Trophoblast cell (in vitro differentiated cells and primary cell): ENCODE results near the gene COMMD4.
"Not testable (repeated sequence)": the region's sequence is repeated elsewhere in the genome, so short reads cannot be mapped to it uniquely, and the experiment has no call there.

Source experiments
- DNase-seq, 2 donors: peaks; one replicate each; pipeline ENCODE4 v3.0.0-alpha.2; 2016
- H2AFZ ChIP-seq: 2 replicates; pipeline ENCODE4 v1.6.1; 2013; ENCODE audit warnings: low read length, moderate library complexity, mild to moderate bottlenecking; ENCODE audit not compliant: insufficient read depth, poor library complexity
- H2AK5ac ChIP-seq: 2 replicates; pipeline ENCODE4 v1.6.1; 2013; ENCODE audit warnings: mild to moderate bottlenecking, low read length
- H2BK120ac ChIP-seq: 2 replicates; pipeline ENCODE4 v1.6.1; 2013; ENCODE audit warnings: low read length, mild to moderate bottlenecking, moderate library complexity; ENCODE audit not compliant: insufficient read depth, poor library complexity
- H2BK12ac ChIP-seq: 2 replicates; pipeline ENCODE4 v1.6.1; 2013; ENCODE audit warnings: mild to moderate bottlenecking, low read length, moderate library complexity
- H2BK5ac ChIP-seq: 2 replicates; pipeline ENCODE4 v1.6.1; 2013; ENCODE audit warnings: low read length, low read depth, moderate library complexity, mild to moderate bottlenecking; ENCODE audit not compliant: poor library complexity
- H3K14ac ChIP-seq: 2 replicates; pipeline ENCODE4 v1.6.1; 2013; ENCODE audit warnings: mild to moderate bottlenecking, low read length
- H3K18ac ChIP-seq: 2 replicates; pipeline ENCODE4 v1.6.1; 2013; ENCODE audit warnings: mild to moderate bottlenecking, low read length
- H3K23ac ChIP-seq: 2 replicates; pipeline ENCODE4 v1.6.1; 2013; ENCODE audit warnings: low read length
- H3K27ac ChIP-seq: 2 replicates; pipeline ENCODE4 v1.5.1; 2013; ENCODE audit warnings: low read depth, mild to moderate bottlenecking, inconsistent platforms, low read length, moderate library complexity
- H3K27me3 ChIP-seq: 2 replicates; pipeline ENCODE4 v1.6.1; 2013; ENCODE audit warnings: inconsistent platforms, mild to moderate bottlenecking, low read length, moderate library complexity; ENCODE audit not compliant: insufficient read depth
- H3K36me3 ChIP-seq, 2 experiments: 1 replicate in 1 of 2; 2 replicates in 1 of 2; pipeline ENCODE4 v1.6.1; 2013; ENCODE audit warnings: low read length in 2 of 2, mild to moderate bottlenecking in 2 of 2, moderate library complexity in 1 of 2; ENCODE audit not compliant: insufficient read depth in 2 of 2, control insufficient read depth in 1 of 2
- H3K4ac ChIP-seq: 2 replicates; pipeline ENCODE4 v1.6.1; 2013; ENCODE audit warnings: low read depth, mild to moderate bottlenecking, low read length, moderate library complexity
- H3K4me1 ChIP-seq, 2 experiments: 1 replicate in 1 of 2; 2 replicates in 1 of 2; pipeline ENCODE4 v1.6.1; 2013; ENCODE audit warnings: low read length in 2 of 2, mild to moderate bottlenecking in 2 of 2, moderate library complexity in 1 of 2; ENCODE audit not compliant: insufficient read depth in 2 of 2, control insufficient read depth in 1 of 2
- H3K4me2 ChIP-seq: 2 replicates; pipeline ENCODE4 v1.6.1; 2013; ENCODE audit warnings: inconsistent platforms, mild to moderate bottlenecking, low read length, moderate library complexity
- H3K4me3 ChIP-seq: 2 replicates; pipeline ENCODE4 v1.5.1; 2013; ENCODE audit warnings: mild to moderate bottlenecking, low read depth, low read length, inconsistent platforms
- H3K79me1 ChIP-seq: one replicate; pipeline ENCODE4 v1.6.1; 2013; ENCODE audit warnings: low read length
- H3K79me2 ChIP-seq: 2 replicates; pipeline ENCODE4 v1.6.1; 2013; ENCODE audit warnings: low read length, mild to moderate bottlenecking; ENCODE audit not compliant: control insufficient read depth, insufficient read depth, poor library complexity
- H3K9ac ChIP-seq: 2 replicates; pipeline ENCODE4 v1.6.1; 2013; ENCODE audit warnings: mild to moderate bottlenecking, low read length
- H3K9me3 ChIP-seq: 2 replicates; pipeline ENCODE4 v1.6.1; 2013; ENCODE audit warnings: low read depth, mild to moderate bottlenecking, control low read depth, inconsistent platforms, low read length; ENCODE audit not compliant: insufficient read depth
- H4K12ac ChIP-seq: 2 replicates; pipeline ENCODE4 v1.6.1; 2013; ENCODE audit warnings: low read depth, mild to moderate bottlenecking, low read length, moderate library complexity
- H4K8ac ChIP-seq: 2 replicates; pipeline ENCODE4 v1.6.1; 2013; ENCODE audit warnings: low read depth, mild to moderate bottlenecking, low read length, moderate library complexity
- H4K91ac ChIP-seq: one replicate; pipeline ENCODE4 v1.6.1; 2013; ENCODE audit warnings: low read depth, mild to moderate bottlenecking, low read length, moderate library complexity
- WGBS: extraction: QIAGEN DNeasy Blood & Tissue Kit; methylation state at CpG from one replicate; pipeline ENCODE4 v1.1.7; 2013; ENCODE audit warnings: missing lambda C conversion rate; ENCODE audit not compliant: insufficient read length, insufficient coverage; ENCODE audit errors: extremely low coverage; 5-methylcytosine and 5-hydroxymethylcytosine counted together

COMMD4 gene

GRCh38 chr15:75339531-75340240 lies 3.8 kb downstream of the COMMD4 start:
- Histone ChIP-seq H4K12ac (no peak overlapping the region), H3K4me1 (peaks cover 5 to 8% of the 10 kb centered on the region in 2 experiments), H3K4ac (no peak overlapping the region), H4K91ac (no peak overlapping the region), H2BK12ac (no peak overlapping the region), H3K27ac (no peak overlapping the region), H3K9ac (no peak overlapping the region), H2BK5ac (no peak overlapping the region), H3K36me3 (peaks cover 19 to 22% of the 10 kb centered on the region in 2 experiments), H4K8ac (no peak overlapping the region), H3K79me1 (peaks cover 2% of the 10 kb centered on the region), H2AFZ (no peak overlapping the region), H2AK5ac (no peak overlapping the region), H3K18ac (no peak overlapping the region), H3K4me3 (no peak overlapping the region), H3K9me3 (no peaks in the 10 kb centered on the region), H3K14ac (no peak overlapping the region), H3K79me2 (peaks cover 7% of the 10 kb centered on the region), H3K27me3 (no peaks in the 10 kb centered on the region), H3K23ac (no peak overlapping the region), H2BK120ac (no peak overlapping the region), H3K4me2 (no peak overlapping the region)
- no peak for DNase-seq
- WGBS = no CpG with 5 or more reads among the region's 13 CpGs

- H3K9ac ChIP-seq = no peak overlapping the region
- H4K91ac ChIP-seq = no peak overlapping the region
- H3K4ac ChIP-seq = no peak overlapping the region
- H2AFZ ChIP-seq = no peak overlapping the region
- H3K36me3 ChIP-seq = peaks cover 19 to 22% of the 10 kb centered on the region in 2 experiments
- no peaks in the 10 kb centered on the region for H3K27me3 ChIP-seq
- no peaks in the 10 kb centered on the region for H3K9me3 ChIP-seq
- no peak overlapping the region for H3K14ac ChIP-seq
- H3K4me2 ChIP-seq = no peak overlapping the region
- no peak overlapping the region for H3K18ac ChIP-seq
- H3K23ac ChIP-seq = no peak overlapping the region
- no peaks in the 10 kb centered on the region for H3K79me2 ChIP-seq
- no peak overlapping the region for H4K8ac ChIP-seq
- no peaks in the 10 kb centered on the region for H3K4me1 ChIP-seq
- WGBS = no CpG with 5 or more reads among the region's 6 CpGs
- H4K12ac ChIP-seq = no peak overlapping the region
- H3K4me3 ChIP-seq = no peak overlapping the region
- H3K79me1 ChIP-seq = peaks cover 2% of the 10 kb centered on the region
- no peak for DNase-seq
- no peak overlapping the region for H3K27ac ChIP-seq
- H2AK5ac ChIP-seq = no peak overlapping the region
- H2BK5ac ChIP-seq = no peak overlapping the region
- H2BK120ac ChIP-seq = no peak overlapping the region
- H2BK12ac ChIP-seq = no peak overlapping the region
These were observed 6.4 kb downstream of the COMMD4 start for GRCh38 chr15:75342221-75342620.

- H3K4ac ChIP-seq, H2AFZ ChIP-seq, H3K9ac ChIP-seq, H4K8ac ChIP-seq, H3K79me1 ChIP-seq, H3K79me2 ChIP-seq, DNase-seq, H3K14ac ChIP-seq, H3K4me2 ChIP-seq, H3K9me3 ChIP-seq, H2BK120ac ChIP-seq, H2BK12ac ChIP-seq, H3K27ac ChIP-seq, H4K91ac ChIP-seq, H2BK5ac ChIP-seq, H2AK5ac ChIP-seq, H3K4me3 ChIP-seq, H3K23ac ChIP-seq, H3K18ac ChIP-seq, H4K12ac ChIP-seq: not testable (repeated sequence)
- Histone ChIP-seq H3K4me1 (peaks cover 5 to 12% of the 10 kb centered on the region in 2 experiments), H3K36me3 (peaks cover 13 to 17% of the 10 kb centered on the region in 2 experiments), H3K27me3 (peaks cover 10% of the 10 kb centered on the region)
- no CpG with 5 or more reads among the region's 8 CpGs for WGBS
These were observed 8.1 kb downstream of the COMMD4 start for GRCh38 chr15:75343953-75344352.

DNA sequence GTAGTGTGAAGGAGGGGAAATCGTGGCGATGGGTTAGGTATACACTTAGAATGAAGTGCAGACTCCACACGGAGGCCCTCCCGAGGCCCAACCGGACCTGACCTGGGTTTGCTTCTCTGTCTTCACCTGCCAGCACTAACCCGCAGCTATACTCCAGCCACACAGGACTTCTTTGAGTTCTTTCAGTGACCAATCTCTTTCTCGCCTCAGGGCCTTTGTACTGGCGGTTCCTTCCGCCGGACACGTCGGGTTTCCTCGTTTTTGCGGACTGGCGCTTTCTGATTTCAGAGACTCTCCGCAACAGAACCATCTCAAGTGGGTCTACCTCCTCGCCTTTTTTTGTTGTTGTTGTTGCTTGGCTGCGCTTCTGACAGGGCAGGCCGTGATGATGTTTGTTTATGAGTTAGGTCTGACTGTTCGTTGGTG lies 10.9 kb downstream of the COMMD4 start, which contains the start of gene NEIL1:
Gene NEIL1, plus strand, starts transcription at position 244 of the 426 bp plus-strand sequence. CDS start 1,867 bp downstream, outside the sequence.
- Histone ChIP-seq H3K4ac (peak within 1 kb of the TSS; percentile 17), H3K27me3 (peaks cover 14% of the 10 kb centered on the region), H3K79me2 (peaks cover 5% of the 10 kb centered on the region), H3K23ac (no peak within 1 kb of the TSS), H4K12ac (peak within 1 kb of the TSS; percentile 77), H3K18ac (peak within 1 kb of the TSS; percentile 68), H3K4me1 (peaks cover 5 to 12% of the 10 kb centered on the region in 2 experiments), H3K9me3 (no peaks in the 10 kb centered on the region), H3K27ac (no peak within 1 kb of the TSS), H2AK5ac (no peak within 1 kb of the TSS), H3K4me2 (peak within 1 kb of the TSS; percentile 81), H2BK120ac (peak within 1 kb of the TSS; percentile 32), H3K14ac (peak within 1 kb of the TSS; percentile 64), H2BK5ac (no peak within 1 kb of the TSS), H3K9ac (peak within 1 kb of the TSS; percentile 57), H3K4me3 (peak within 1 kb of the TSS; percentile 66), H3K36me3 (no peaks in the 10 kb centered on the region), H2AFZ (peak within 1 kb of the TSS; percentile 86), H4K91ac (peak within 1 kb of the TSS; percentile 64), H2BK12ac (no peak within 1 kb of the TSS), H3K79me1 (peaks cover 5% of the 10 kb centered on the region), H4K8ac (peak within 1 kb of the TSS; percentile 85)
- no CpG with 5 or more reads among the region's 20 CpGs for WGBS
- DNase-seq = peak; percentile 88 to 95
